Measurements from ENCODE around the gene PKNOX2. TPM values are rescaled to one million over a fixed set of nuclear protein-coding genes. Genes with fewer than 3 reads are reported as not detected.

PKNOX2 gene
- total RNA-seq, 4 donors from 2014 or later, result 1.5 to 4.6 (median 2.8) TPM

DNA sequence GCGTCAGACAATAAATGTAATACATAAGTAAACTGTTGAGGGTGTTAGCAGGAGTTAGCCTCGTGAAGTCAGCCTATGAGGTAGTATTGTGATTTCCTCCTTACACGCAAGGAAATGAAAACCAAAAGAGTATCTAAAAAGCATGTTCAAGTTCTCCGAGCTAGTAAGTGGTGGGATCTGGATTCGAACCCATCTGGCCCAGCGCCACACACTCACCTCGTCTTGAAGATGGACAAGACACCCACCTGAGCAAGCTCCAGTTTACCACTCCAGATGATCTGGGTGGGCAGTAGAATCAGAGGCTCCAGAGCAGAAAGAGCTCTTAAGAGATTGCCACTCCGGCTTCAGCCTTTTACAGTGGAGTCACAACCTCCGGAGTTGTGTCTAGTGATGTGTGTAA lies 140.3 kb downstream of the PKNOX2 start:
- intact Hi-C loops (cut with DNase I; ENCODE audit: low total_unique reads), result no loop called here
- peak in 1 of 2 donors; percentile 73 for DNase-seq (ENCODE audit: low spot score in 2 of 2)
- 80 to 91% methylated on average over 9 of the region's 9 CpGs for WGBS, 2 donors
- no peak overlapping the region for H3K4me3 ChIP-seq (ENCODE audit: low read depth, poor library complexity, severe bottlenecking)
- TF ChIP-seq POLR2A (IDR thresholded peaks at IDR 0.05), result no peak
- TF ChIP-seq, protein P1, sequence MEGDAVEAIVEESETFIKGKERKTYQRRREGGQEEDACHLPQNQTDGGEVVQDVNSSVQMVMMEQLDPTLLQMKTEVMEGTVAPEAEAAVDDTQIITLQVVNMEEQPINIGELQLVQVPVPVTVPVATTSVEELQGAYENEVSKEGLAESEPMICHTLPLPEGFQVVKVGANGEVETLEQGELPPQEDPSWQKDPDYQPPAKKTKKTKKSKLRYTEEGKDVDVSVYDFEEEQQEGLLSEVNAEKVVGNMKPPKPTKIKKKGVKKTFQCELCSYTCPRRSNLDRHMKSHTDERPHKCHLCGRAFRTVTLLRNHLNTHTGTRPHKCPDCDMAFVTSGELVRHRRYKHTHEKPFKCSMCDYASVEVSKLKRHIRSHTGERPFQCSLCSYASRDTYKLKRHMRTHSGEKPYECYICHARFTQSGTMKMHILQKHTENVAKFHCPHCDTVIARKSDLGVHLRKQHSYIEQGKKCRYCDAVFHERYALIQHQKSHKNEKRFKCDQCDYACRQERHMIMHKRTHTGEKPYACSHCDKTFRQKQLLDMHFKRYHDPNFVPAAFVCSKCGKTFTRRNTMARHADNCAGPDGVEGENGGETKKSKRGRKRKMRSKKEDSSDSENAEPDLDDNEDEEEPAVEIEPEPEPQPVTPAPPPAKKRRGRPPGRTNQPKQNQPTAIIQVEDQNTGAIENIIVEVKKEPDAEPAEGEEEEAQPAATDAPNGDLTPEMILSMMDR (IDR thresholded peaks at IDR 0.05), result no peak

DNA sequence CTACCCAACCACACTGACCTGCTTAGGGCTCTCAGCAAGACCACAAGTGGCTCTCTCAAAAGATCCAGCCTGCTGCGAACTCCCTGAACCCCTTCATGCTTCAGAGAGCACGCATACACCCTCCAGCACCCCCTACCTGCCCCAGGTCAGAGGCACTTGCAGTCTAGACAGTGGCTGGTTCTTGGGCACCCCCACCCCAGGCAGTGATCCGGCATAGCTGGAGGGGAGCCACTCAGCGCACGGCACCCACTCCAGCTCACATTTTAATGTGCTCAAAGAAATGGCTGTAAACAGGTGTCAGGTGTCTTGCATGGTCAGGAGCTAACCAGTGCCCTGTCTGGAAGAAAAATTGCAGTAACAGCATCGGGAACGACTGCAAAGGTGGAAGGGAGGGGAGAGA lies 140.8 kb downstream of the PKNOX2 start:
- intact Hi-C loops (cut with DNase I; ENCODE audit: low total_unique reads), result no loop called here
- 76 to 84% methylated on average over 5 to 7 of the region's 7 CpGs for WGBS, 2 donors
- no peak for TF ChIP-seq POLR2A (IDR thresholded peaks at IDR 0.05)
- TF ChIP-seq, protein P1 (IDR thresholded peaks at IDR 0.05), result no peak
- peak in 1 of 2 donors; percentile 62 for DNase-seq (ENCODE audit: low spot score in 2 of 2)
- no peak overlapping the region for H3K4me3 ChIP-seq (ENCODE audit: low read depth, poor library complexity, severe bottlenecking)

DNA sequence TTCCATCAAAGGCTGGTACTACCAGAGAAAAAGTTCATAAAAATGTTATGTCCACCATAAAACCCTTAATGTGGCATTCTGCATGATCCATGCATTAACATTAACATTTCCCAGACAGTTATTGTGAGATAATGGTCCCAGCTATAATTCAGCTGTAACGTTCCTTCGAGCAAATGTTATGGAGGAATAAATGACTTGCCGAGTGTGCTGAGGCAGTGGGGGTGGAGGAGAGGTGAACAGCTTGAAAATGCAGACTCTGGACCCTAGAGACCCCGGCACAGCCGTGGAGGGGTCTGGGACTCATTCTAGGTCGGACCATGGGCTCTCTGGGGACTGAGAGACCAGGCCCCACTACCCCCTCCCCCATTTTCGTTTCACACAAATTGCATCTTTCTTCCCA lies 141.9 kb downstream of the PKNOX2 start:
- WGBS, 2 donors, result 89 to 91% methylated on average over 7 of the region's 7 CpGs
- no peak overlapping the region for H3K4me3 ChIP-seq (ENCODE audit: low read depth, poor library complexity, severe bottlenecking)
- no peak for DNase-seq (ENCODE audit: low spot score in 2 of 2)
- no peak for TF ChIP-seq POLR2A (IDR thresholded peaks at IDR 0.05)
- TF ChIP-seq, protein P1 (IDR thresholded peaks at IDR 0.05), result no peak
- intact Hi-C loops (cut with DNase I; ENCODE audit: low total_unique reads), result no loop called here

DNA sequence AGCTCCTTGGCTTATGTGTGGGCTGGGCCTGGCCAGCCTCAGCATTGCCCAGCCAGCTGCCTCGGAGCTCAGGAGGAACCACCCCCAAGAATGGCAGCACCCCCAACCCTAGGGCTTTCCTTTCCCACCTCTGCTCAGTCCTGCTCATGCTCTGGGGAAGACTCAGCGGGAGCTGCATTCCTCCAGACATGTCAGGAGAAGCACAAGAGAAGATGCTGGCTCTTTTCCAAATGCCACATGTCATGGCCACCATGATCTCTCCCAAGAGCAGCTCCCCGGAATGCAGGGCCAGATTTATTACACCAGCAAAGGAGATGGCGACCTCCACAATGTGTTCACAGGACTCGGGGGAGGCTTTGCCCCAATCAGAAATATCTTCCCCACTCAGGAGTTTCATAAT lies 143.7 kb downstream of the PKNOX2 start:
- intact Hi-C loops (cut with DNase I; ENCODE audit: low total_unique reads), result no loop called here
- WGBS, 2 donors, result 77 to 82% methylated on average over 5 of the region's 5 CpGs
- DNase-seq (ENCODE audit: low spot score in 2 of 2), result no peak
- TF ChIP-seq, protein P1 (IDR thresholded peaks at IDR 0.05), result no peak
- TF ChIP-seq POLR2A (IDR thresholded peaks at IDR 0.05), result no peak
- no peak overlapping the region for H3K4me3 ChIP-seq (ENCODE audit: low read depth, poor library complexity, severe bottlenecking)

DNA sequence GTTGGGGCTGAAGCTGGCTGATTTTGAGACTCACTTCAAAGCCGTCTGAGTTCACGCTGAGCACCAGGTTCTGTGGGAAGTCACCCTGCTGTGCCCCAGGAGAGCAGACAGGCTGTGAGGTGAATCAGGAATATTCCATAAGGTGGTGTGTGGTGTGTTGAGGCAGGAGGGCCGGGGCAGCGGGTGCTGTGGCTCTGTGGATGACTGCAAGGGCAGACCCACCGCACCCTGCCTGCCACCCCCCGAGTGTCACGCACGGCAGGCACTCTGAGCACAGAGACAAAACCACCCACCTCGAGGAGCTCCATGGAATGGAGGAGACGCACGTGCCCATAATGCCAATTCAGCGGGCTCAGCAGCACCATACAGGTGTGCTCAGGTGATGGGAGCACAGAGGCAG lies 147.8 kb downstream of the PKNOX2 start:
- H3K4me3 ChIP-seq (ENCODE audit: low read depth, poor library complexity, severe bottlenecking), result no peak overlapping the region
- intact Hi-C loops (cut with DNase I; ENCODE audit: low total_unique reads), result no loop called here
- 95 to 97% methylated on average over 12 of the region's 12 CpGs for WGBS, 2 donors
- TF ChIP-seq, protein P1 (IDR thresholded peaks at IDR 0.05), result no peak
- TF ChIP-seq POLR2A (IDR thresholded peaks at IDR 0.05), result no peak
- peak in 1 of 2 donors; percentile 78 for DNase-seq (ENCODE audit: low spot score in 2 of 2)

DNA sequence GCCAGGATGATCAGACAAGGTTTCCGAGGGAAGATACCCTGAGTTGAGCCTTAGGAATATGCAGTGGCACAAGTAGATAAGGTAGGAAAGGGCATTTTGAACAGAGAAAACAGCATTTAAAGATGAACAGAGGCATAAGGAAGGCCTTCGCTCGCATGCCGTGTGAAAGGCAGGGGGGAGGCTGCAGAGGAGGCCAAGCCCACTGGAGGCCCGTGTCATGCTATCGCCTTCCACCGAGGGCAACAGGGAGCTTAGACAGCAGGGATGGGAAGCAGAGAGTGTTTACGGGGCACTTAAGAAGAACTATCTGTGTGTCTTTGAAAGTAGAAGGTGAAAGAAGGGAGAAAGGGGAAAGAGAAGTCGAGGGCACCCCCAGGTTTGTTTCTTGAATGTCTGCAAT lies 148.3 kb downstream of the PKNOX2 start:
- intact Hi-C loops (cut with DNase I; ENCODE audit: low total_unique reads), result no loop called here
- TF ChIP-seq POLR2A (IDR thresholded peaks at IDR 0.05), result no peak
- TF ChIP-seq, protein P1 (IDR thresholded peaks at IDR 0.05), result no peak
- no peak overlapping the region for H3K4me3 ChIP-seq (ENCODE audit: low read depth, poor library complexity, severe bottlenecking)
- WGBS, 2 donors, result 93 to 95% methylated on average over 9 of the region's 9 CpGs
- DNase-seq (ENCODE audit: low spot score in 2 of 2), result peak in 1 of 2 donors; percentile 54

Data from lower leg skin (tissue), 4 donors.